Measurements from ENCODE around the gene RTP5. TPM values are rescaled to one million over a fixed set of nuclear protein-coding genes. Genes with fewer than 3 reads are reported as not detected.

RTP5 gene
- total RNA-seq, 1 donor from 2014 or later, result not detected

DNA sequence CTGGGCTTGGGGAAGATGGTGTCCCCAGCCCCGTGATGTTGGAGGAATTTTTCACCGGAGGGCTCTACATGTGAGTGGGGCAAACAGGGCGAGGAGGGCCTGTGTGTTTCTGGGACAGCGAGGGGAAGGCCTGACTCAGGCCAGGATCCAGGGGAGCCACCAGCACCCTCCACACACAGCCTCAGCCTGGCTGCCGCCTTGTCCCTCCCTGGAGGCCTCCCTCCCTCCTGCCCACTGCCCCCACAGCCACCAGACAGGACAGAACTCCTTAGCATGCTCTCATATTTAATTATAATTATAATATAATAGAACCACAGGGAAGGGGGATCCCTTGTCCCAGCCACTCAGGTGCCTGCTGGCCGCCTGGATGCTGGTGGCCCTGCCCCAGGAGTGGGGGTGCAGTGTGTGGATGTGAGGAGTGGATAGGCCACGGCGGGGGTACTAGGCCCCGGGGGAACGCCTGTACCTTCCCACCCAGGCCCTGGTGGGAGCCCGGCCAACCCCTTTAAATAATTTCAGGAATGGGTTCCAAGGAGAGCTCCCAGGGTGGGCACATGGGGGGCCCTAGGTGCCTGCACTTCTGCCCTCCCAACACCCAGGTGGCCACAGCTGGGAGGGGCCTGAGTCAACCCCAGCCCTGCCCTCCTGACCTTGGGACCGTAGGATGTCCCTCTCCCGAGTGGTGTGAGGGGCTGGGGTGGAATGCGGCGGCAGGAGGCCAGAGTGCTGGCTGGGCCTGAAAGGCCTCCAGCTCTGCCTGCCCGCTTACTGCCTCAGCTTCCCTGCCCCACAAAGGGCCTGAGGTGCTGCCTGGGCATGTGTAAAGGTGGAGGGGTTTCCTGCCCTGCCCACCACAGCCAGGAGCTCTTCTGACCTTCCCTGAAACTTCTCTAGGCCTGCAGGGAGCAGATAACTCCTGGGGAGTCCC is 19.6 kb upstream of the RTP5 start:
- Mint-ChIP-seq H3K4me1 (ENCODE audit: unreplicated experiment) (peaks cover 6% of the 10 kb centered on the region), H3K4me3 (no peak overlapping the region), H3K27ac (no peak overlapping the region), H3K27me3 (peaks cover 17% of the 10 kb centered on the region), H3K36me3 (no peaks in the 10 kb centered on the region), H3K9me3 (no peaks in the 10 kb centered on the region)
- TF ChIP-seq, protein P1, sequence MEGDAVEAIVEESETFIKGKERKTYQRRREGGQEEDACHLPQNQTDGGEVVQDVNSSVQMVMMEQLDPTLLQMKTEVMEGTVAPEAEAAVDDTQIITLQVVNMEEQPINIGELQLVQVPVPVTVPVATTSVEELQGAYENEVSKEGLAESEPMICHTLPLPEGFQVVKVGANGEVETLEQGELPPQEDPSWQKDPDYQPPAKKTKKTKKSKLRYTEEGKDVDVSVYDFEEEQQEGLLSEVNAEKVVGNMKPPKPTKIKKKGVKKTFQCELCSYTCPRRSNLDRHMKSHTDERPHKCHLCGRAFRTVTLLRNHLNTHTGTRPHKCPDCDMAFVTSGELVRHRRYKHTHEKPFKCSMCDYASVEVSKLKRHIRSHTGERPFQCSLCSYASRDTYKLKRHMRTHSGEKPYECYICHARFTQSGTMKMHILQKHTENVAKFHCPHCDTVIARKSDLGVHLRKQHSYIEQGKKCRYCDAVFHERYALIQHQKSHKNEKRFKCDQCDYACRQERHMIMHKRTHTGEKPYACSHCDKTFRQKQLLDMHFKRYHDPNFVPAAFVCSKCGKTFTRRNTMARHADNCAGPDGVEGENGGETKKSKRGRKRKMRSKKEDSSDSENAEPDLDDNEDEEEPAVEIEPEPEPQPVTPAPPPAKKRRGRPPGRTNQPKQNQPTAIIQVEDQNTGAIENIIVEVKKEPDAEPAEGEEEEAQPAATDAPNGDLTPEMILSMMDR (conservative IDR thresholded peaks at IDR 0.05), result no peak
- peak; percentile 67 for DNase-seq (ENCODE audit: extremely low spot score, unreplicated experiment)

GRCh38 chr2:241850544-241851324 is 18.8 kb upstream of the RTP5 start:
- Mint-ChIP-seq H3K27me3 (peaks cover 11% of the 10 kb centered on the region), H3K4me1 (ENCODE audit: unreplicated experiment) (no peaks in the 10 kb centered on the region), H3K4me3 (no peak overlapping the region), H3K27ac (no peak overlapping the region), H3K36me3 (no peaks in the 10 kb centered on the region), H3K9me3 (no peaks in the 10 kb centered on the region)
- DNase-seq (ENCODE audit: extremely low spot score, unreplicated experiment), result peak; percentile 66
- TF ChIP-seq, protein P1 (conservative IDR thresholded peaks at IDR 0.05), result no peak

- H3K27me3 Mint-ChIP-seq, result peaks cover 5% of the 10 kb centered on the region
- H3K4me1 Mint-ChIP-seq (ENCODE audit: unreplicated experiment), result no peaks in the 10 kb centered on the region
- no peak overlapping the region for H3K27ac Mint-ChIP-seq
- no peak overlapping the region for H3K4me3 Mint-ChIP-seq
- H3K36me3 Mint-ChIP-seq, result no peaks in the 10 kb centered on the region
- DNase-seq (ENCODE audit: extremely low spot score, unreplicated experiment), result peak; percentile 52
- no peaks in the 10 kb centered on the region for H3K9me3 Mint-ChIP-seq
- TF ChIP-seq, protein P1 (conservative IDR thresholded peaks at IDR 0.05), result no peak
These were observed 18.0 kb upstream of the RTP5 start for GRCh38 chr2:241851325-241852115.

- TF ChIP-seq, protein P1 (conservative IDR thresholded peaks at IDR 0.05), result no peak
- Mint-ChIP-seq H3K27ac (no peak overlapping the region), H3K4me3 (no peak overlapping the region), H3K9me3 (no peaks in the 10 kb centered on the region), H3K4me1 (ENCODE audit: unreplicated experiment) (no peaks in the 10 kb centered on the region), H3K36me3 (no peaks in the 10 kb centered on the region), H3K27me3 (peaks cover 3% of the 10 kb centered on the region)
- peak; percentile 71 for DNase-seq (ENCODE audit: extremely low spot score, unreplicated experiment)
These were observed 17.2 kb upstream of the RTP5 start for GRCh38 chr2:241852116-241852980.

Measured in type B pancreatic cell (in vitro differentiated cells).